Measurements from ENCODE around the gene BTBD19.

- no peak for TF ChIP-seq POLR2A (IDR thresholded peaks at IDR 0.05; ENCODE audit: borderline replicate concordance, extremely low read depth, insufficient read depth, insufficient read length)
- no peak for TF ChIP-seq CTCF (IDR thresholded peaks at IDR 0.05 in 2 of 3, conservative IDR thresholded peaks at IDR 0.05 in 1 of 3; ENCODE audit: borderline replicate concordance in 1 of 3, insufficient read depth in 1 of 3, low read depth in 2 of 3, low read length in 2 of 3)
- no peak for TF ChIP-seq CEBPB (IDR thresholded peaks at IDR 0.05; ENCODE audit: low read depth)
- no peak for TF ChIP-seq EGR1 (IDR thresholded peaks at IDR 0.05; ENCODE audit: low read depth)
These were observed 38.7 kb downstream of the BTBD19 start for GRCh38 chr1:44846985-44847384.

Data from HCT116 (cell line).